ENCODE data around the gene USP30. TPM values are rescaled to one million over a fixed set of nuclear protein-coding genes. Genes with fewer than 3 reads are reported as not detected.

USP30 gene
- total RNA-seq, 1 donor from 2014 or later = 3.9 TPM

DNA sequence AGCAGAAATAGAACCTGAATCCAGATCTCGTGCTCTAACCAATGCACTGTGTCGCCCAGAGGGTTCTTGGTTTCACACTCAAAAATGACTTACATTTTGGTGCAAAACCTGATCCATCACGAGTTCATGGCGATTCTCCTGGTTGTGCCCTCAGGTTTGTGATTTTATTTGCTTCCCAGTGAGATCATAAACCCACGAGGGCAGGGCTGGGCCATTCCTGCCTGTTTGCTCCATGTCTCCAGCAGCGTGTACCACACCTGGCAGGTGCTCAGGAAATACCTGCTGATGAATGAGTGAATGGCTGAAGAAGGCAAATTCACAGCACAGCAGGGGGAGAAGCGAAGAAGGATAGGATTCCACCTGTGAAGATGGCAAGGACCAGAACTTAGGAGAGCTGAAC, 73.4 kb downstream of the USP30 start:
- TF ChIP-seq, protein P1, sequence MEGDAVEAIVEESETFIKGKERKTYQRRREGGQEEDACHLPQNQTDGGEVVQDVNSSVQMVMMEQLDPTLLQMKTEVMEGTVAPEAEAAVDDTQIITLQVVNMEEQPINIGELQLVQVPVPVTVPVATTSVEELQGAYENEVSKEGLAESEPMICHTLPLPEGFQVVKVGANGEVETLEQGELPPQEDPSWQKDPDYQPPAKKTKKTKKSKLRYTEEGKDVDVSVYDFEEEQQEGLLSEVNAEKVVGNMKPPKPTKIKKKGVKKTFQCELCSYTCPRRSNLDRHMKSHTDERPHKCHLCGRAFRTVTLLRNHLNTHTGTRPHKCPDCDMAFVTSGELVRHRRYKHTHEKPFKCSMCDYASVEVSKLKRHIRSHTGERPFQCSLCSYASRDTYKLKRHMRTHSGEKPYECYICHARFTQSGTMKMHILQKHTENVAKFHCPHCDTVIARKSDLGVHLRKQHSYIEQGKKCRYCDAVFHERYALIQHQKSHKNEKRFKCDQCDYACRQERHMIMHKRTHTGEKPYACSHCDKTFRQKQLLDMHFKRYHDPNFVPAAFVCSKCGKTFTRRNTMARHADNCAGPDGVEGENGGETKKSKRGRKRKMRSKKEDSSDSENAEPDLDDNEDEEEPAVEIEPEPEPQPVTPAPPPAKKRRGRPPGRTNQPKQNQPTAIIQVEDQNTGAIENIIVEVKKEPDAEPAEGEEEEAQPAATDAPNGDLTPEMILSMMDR (IDR thresholded peaks at IDR 0.05; ENCODE audit: insufficient read depth, low read length, severe bottlenecking) = no peak
- no peaks in the 10 kb centered on the region for H3K27me3 ChIP-seq (ENCODE audit: control insufficient read depth, insufficient read depth, low read length)
- no peak overlapping the region for H3K4me3 ChIP-seq (ENCODE audit: low read depth, low read length)
- H3K36me3 ChIP-seq (ENCODE audit: control insufficient read depth, insufficient read depth, low read length) = no peaks in the 10 kb centered on the region
- DNase-seq (ENCODE audit: low read depth) (no peak), FAIRE-seq (no peak)

DNA sequence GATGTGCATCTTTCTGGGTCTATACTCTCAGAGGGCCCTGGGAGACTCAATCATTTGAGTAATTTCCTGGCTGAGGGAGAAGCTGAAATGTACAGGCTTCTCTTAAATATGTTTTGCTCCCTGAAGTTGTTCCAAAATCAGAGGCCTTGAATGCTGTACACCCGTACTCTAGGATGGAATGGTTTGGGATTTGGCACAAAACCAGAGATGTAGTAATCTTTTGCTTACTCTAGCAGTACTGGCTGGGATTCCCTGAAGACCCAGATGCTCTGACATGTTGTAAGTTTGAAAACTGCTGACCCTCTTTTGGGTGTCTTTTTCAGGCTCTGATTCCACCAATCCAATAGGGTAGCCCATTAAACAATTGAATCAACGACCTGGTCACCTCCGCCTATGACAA, 74.4 kb downstream of the USP30 start:
- Histone ChIP-seq H3K4me3 (ENCODE audit: low read depth, low read length) (no peak overlapping the region), H3K36me3 (ENCODE audit: control insufficient read depth, insufficient read depth, low read length) (no peaks in the 10 kb centered on the region), H3K27me3 (ENCODE audit: control insufficient read depth, insufficient read depth, low read length) (no peaks in the 10 kb centered on the region)
- TF ChIP-seq, protein P1 (IDR thresholded peaks at IDR 0.05; ENCODE audit: insufficient read depth, low read length, severe bottlenecking) = no peak
- DNase-seq (ENCODE audit: low read depth) (no peak), FAIRE-seq (no peak)

DNA sequence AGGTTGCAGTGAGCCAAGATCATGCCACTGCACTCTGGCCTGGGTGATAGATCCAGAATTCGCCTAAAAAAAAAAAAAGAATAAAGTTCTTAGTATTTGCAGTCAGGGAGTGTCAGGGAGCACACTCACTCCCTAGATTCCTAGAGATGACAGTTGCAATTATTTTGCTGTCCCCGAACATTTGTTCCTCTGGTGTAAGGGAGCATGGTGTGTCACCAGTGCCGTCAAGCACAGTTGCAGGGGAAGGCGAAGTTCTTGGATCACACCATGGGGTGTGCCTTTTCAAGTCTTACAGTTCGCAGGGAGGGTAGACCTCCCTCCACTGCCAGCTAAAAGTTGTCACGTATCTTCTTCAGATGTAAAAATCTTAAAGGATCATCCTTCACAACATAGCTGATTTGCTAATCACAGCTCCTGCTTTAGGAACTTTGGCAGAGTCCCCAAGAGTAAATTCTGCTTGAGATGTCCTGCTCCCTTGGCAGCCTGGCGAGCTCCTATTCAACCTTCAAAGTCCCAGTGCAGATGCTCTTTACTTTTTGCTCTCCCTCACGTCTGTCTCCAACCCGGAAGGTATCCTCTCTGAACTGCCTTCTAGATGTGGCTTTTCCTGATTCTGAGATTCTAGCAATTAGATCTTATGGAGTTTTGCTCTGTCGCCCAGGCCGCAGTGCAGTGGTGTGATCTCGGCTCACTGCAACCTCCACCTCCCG, 75.3 kb downstream of the USP30 start:
- H3K36me3 ChIP-seq (ENCODE audit: control insufficient read depth, insufficient read depth, low read length) = no peaks in the 10 kb centered on the region
- no peaks in the 10 kb centered on the region for H3K27me3 ChIP-seq (ENCODE audit: control insufficient read depth, insufficient read depth, low read length)
- TF ChIP-seq, protein P1 (IDR thresholded peaks at IDR 0.05; ENCODE audit: insufficient read depth, low read length, severe bottlenecking) = no peak
- FAIRE-seq (peak; percentile 47), DNase-seq (ENCODE audit: low read depth) (no peak)
- no peak overlapping the region for H3K4me3 ChIP-seq (ENCODE audit: low read depth, low read length)

DNA sequence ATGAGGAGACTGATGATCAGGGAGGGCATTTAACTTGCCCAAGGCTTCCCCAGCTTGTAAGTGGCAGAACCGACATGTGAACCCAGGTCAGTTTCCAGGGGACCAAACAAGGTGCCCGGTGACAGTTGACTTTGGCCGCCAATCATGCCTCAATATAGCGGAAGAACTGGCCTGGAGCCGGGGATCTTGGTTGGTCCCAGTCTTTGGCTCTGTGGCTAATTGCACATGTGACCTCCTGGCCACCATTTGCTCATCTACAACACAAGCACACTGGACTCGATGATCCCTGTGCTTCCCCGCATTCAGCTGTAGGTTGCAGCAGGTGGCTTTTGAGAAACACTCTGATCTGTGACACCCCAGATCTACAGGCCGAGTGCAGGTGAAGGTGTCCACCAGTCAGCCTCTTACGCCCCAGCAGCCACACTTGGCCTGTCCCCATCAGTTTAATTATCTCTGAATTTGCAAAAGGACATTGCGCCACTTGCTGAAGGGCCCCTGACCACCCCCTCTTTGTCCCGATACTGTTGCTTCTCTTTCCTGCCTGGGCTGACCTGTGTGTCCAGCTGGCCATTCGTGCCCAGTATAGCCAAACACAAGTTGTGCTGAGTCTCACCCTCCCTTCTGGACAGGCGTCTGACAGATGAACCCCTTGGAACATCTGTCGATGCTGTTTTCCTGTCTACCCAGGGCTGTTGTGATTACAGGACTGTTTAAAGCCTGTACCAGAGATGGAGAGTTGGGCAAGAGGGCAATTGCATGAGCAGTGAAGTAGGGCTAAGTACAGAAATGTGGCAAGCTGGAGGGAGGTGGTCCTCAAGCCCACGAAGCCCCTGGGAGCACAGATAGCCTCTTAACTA, 78.1 kb downstream of the USP30 start:
- DNase-seq (ENCODE audit: low read depth) = no peak
- FAIRE-seq = no peak

DNA sequence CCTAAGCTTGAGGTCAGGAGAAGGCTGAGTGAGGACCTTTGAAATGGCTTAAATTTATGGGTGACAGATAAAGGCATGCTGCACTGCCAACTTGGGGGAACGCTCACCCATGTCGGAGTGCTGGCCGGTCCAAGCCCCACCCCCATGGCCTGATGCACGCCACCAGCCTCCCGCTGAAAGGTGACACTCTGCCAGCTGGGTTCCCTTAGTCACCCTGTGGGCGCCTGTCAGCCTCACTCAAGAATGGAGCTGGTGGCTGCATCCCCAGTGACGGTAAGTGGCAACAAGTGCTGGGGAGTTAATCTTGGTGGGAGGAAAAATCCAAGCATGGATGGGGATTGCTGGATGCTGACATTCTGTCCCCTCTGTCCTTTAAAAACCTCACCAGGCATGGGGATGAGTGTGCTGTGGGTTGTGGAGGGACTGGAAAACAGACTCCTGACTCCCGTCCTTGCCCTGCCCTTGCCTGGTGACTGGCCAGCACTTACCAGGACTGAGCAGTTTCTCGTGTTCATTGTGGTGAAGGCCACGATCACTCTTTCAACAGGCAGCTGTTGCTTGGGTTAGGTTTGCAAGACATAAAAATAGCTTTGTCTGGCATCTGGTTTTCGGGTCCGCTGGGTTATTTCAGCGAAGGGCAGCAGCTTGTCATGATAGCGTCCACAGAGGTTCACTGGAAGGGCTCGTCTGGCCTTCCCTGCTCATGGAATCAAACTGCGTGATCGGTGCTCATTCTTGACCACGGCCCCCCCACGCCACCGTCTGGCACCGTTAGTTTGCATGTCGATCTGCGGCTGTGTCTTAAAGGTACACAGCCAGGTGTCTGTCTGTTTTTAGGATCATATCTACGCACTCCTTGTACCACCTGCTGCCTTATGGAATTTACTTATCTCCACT, 79.0 kb downstream of the USP30 start:
- Histone ChIP-seq H3K4me3 (ENCODE audit: low read depth, low read length) (no peak overlapping the region), H3K36me3 (ENCODE audit: control insufficient read depth, insufficient read depth, low read length) (no peaks in the 10 kb centered on the region), H3K27me3 (ENCODE audit: control insufficient read depth, insufficient read depth, low read length) (no peaks in the 10 kb centered on the region)
- TF ChIP-seq, protein P1 (IDR thresholded peaks at IDR 0.05; ENCODE audit: insufficient read depth, low read length, severe bottlenecking) = no peak
- no peak for DNase-seq (ENCODE audit: low read depth)
- no peak for FAIRE-seq

More for the DNA sequence above, 78.1 kb downstream of the USP30 start:
- H3K27me3 ChIP-seq (ENCODE audit: control insufficient read depth, insufficient read depth, low read length) = no peaks in the 10 kb centered on the region
- H3K36me3 ChIP-seq (ENCODE audit: control insufficient read depth, insufficient read depth, low read length) = no peaks in the 10 kb centered on the region
- TF ChIP-seq, protein P1 (IDR thresholded peaks at IDR 0.05; ENCODE audit: insufficient read depth, low read length, severe bottlenecking) = no peak
- no peak overlapping the region for H3K4me3 ChIP-seq (ENCODE audit: low read depth, low read length)
